Neural progenitor cell (in vitro differentiated cells): ENCODE measurements around the gene GLCE. TPM values are rescaled to one million over a fixed set of nuclear protein-coding genes. Genes with fewer than 3 reads are reported as not detected.

Experiments
- DNase-seq: peaks from one replicate; pipeline ENCODE4 v3.0.0-alpha.2; 2016; ENCODE audit warnings: low spot score
- H2AFZ ChIP-seq: fragments of 200-600 bp; sonication (generic); replicated peaks from 2 replicates; pipeline ENCODE4 v1.6.1; 2016; ENCODE audit warnings: antibody characterized with exemption
- H3F3A ChIP-seq: fragments of 200-600 bp; sonication (generic); 2 replicates; pipeline ENCODE4 v1.6.1; 2016; ENCODE audit warnings: antibody characterized with exemption, low read depth
- H3K27ac ChIP-seq: fragments of 200-600 bp; sonication (generic); 2 replicates; pipeline ENCODE4 v1.5.1; 2016; ENCODE audit warnings: mild to moderate bottlenecking
- H3K27me3 ChIP-seq: fragments of 200-600 bp; sonication (generic); 2 replicates; pipeline ENCODE4 v1.6.1; 2016; ENCODE audit warnings: mild to moderate bottlenecking, moderate library complexity
- H3K36me3 ChIP-seq: fragments of 200-600 bp; sonication (generic); 2 replicates; pipeline ENCODE4 v1.5.1; 2016
- H3K4me1 ChIP-seq: fragments of 200-600 bp; sonication (generic); 2 replicates; pipeline ENCODE4 v1.6.1; 2016; ENCODE audit warnings: mixed run types
- H3K4me2 ChIP-seq: fragments of 200-600 bp; sonication (generic); 2 replicates; pipeline ENCODE4 v1.6.1; 2016
- H3K4me3 ChIP-seq: fragments of 200-600 bp; sonication (generic); 2 replicates; pipeline ENCODE4 v1.5.1; 2016
- H3K79me2 ChIP-seq: fragments of 200-600 bp; sonication (generic); 2 replicates; pipeline ENCODE4 v1.6.1; 2016; ENCODE audit warnings: low read depth
- H3K9ac ChIP-seq: fragments of 200-600 bp; sonication (generic); 2 replicates; pipeline ENCODE4 v1.6.1; 2016
- H3K9me3 ChIP-seq: fragments of 200-600 bp; sonication (generic); 2 replicates; pipeline ENCODE4 v1.5.1; 2016; ENCODE audit warnings: low read depth
- H4K20me1 ChIP-seq: fragments of 200-600 bp; sonication (generic); 2 replicates; pipeline ENCODE4 v1.6.1; 2016; ENCODE audit warnings: low read depth
- H3K27ac Mint-ChIP-seq: 3 replicates; pipeline ENCODE4 v1.8.0; 2021; ENCODE audit warnings: mixed read lengths
- H3K27me3 Mint-ChIP-seq: 2 replicates; pipeline ENCODE4 v1.8.0; 2022; ENCODE audit warnings: low read depth, mild to moderate bottlenecking, inconsistent platforms, moderate library complexity, mixed read lengths; ENCODE audit not compliant: insufficient read depth
- H3K36me3 Mint-ChIP-seq: 3 replicates; pipeline ENCODE4 v1.8.0; 2021; ENCODE audit warnings: mixed read lengths
- H3K4me1 Mint-ChIP-seq: 3 replicates; pipeline ENCODE4 v1.8.0; 2021; ENCODE audit warnings: mixed read lengths
- H3K4me3 Mint-ChIP-seq: 3 replicates; pipeline ENCODE4 v1.8.0; 2021; ENCODE audit warnings: mild to moderate bottlenecking, moderate library complexity, mixed read lengths
- H3K9me3 Mint-ChIP-seq: 3 replicates; pipeline ENCODE4 v1.8.0; 2020; ENCODE audit warnings: mixed read lengths
- CTCF ChIP-seq: fragments of 200-600 bp; sonication (generic); IDR thresholded peaks from 2 replicates; pipeline ENCODE4 v1.5.1; 2017; ENCODE audit warnings: antibody characterized with exemption, mild to moderate bottlenecking
- EZH2 ChIP-seq: fragments of 200-600 bp; sonication (generic); IDR thresholded peaks from 2 replicates; pipeline ENCODE4 v1.6.1; 2017; ENCODE audit warnings: antibody characterized with exemption, mild to moderate bottlenecking, moderate library complexity
- EZH2phosphoT487 ChIP-seq: fragments of 200-600 bp; sonication (generic); IDR thresholded peaks from 2 replicates; pipeline ENCODE4 v1.6.1; 2017; ENCODE audit warnings: antibody characterized with exemption
- total RNA-seq: library from RNA; depleted of rRNA; stranded (reverse); fragments of >200 nt; gene quantifications from 2 replicates; pipeline ENCODE4 v1.2.3, GENCODE V29; 2015; ENCODE audit warnings: low replicate concordance

GLCE gene
- total RNA-seq, 1 donor from 2014 or later = 22.7 TPM

GRCh38 chr15:69222002-69222474 is 61.6 kb downstream of the GLCE start:
- DNase-seq = no peak
- H3K9me3 ChIP-seq = no peaks in the 10 kb centered on the region
- no peaks in the 10 kb centered on the region for H3K79me2 ChIP-seq
- no peak overlapping the region for H3K9ac ChIP-seq
- no peak overlapping the region for H3K27ac ChIP-seq
- no peak for TF ChIP-seq CTCF
- no peak for TF ChIP-seq EZH2phosphoT487
- TF ChIP-seq EZH2 = no peak
- no peak overlapping the region for H3K4me3 ChIP-seq
- Mint-ChIP-seq H3K9me3 (peaks cover 25% of the 10 kb centered on the region), H3K36me3 (peaks cover 18% of the 10 kb centered on the region), H3K4me1 (no peaks in the 10 kb centered on the region), H3K27me3 (no peaks in the 10 kb centered on the region), H3K4me3 (no peak overlapping the region), H3K27ac (no peak overlapping the region)
- no peaks in the 10 kb centered on the region for H3K4me1 ChIP-seq
- no peak overlapping the region for H3K4me2 ChIP-seq
- no peaks in the 10 kb centered on the region for H4K20me1 ChIP-seq
- H2AFZ ChIP-seq = no peak overlapping the region
- H3F3A ChIP-seq = no peaks in the 10 kb centered on the region
- H3K27me3 ChIP-seq = no peaks in the 10 kb centered on the region
- no peaks in the 10 kb centered on the region for H3K36me3 ChIP-seq

- H3K9me3 ChIP-seq = no peaks in the 10 kb centered on the region
- H3K4me3 Mint-ChIP-seq = no peak overlapping the region
- H3K4me3 ChIP-seq = no peak overlapping the region
- H3K36me3 Mint-ChIP-seq = peaks cover 18% of the 10 kb centered on the region
- H3K9ac ChIP-seq = no peak overlapping the region
- no peaks in the 10 kb centered on the region for H3K27me3 ChIP-seq
- H3K4me2 ChIP-seq = no peak overlapping the region
- no peak overlapping the region for H2AFZ ChIP-seq
- H3K4me1 ChIP-seq = no peaks in the 10 kb centered on the region
- no peak overlapping the region for H3K27ac ChIP-seq
- H3K9me3 Mint-ChIP-seq = peaks cover 24% of the 10 kb centered on the region
- no peaks in the 10 kb centered on the region for H3K79me2 ChIP-seq
- no peaks in the 10 kb centered on the region for H3F3A ChIP-seq
- H3K4me1 Mint-ChIP-seq = no peaks in the 10 kb centered on the region
- no peaks in the 10 kb centered on the region for H4K20me1 ChIP-seq
- H3K27me3 Mint-ChIP-seq = no peaks in the 10 kb centered on the region
- DNase-seq = no peak
- TF ChIP-seq CTCF (no peak), EZH2phosphoT487 (no peak), EZH2 (no peak)
- no peak overlapping the region for H3K27ac Mint-ChIP-seq
- no peaks in the 10 kb centered on the region for H3K36me3 ChIP-seq
Observed at GRCh38 chr15:69223083-69223813, 62.8 kb downstream of the GLCE start.

- peak overlapping the region; percentile 16 for H3K27ac Mint-ChIP-seq
- no peak overlapping the region for H3K4me3 Mint-ChIP-seq
Observed at GRCh38 chr15:69224383-69224782, 63.9 kb downstream of the GLCE start.

More at GRCh38 chr15:69224383-69224782, 63.9 kb downstream of the GLCE start:
- Histone ChIP-seq H3K4me1 (no peaks in the 10 kb centered on the region), H3K79me2 (no peaks in the 10 kb centered on the region), H3K9me3 (no peaks in the 10 kb centered on the region), H2AFZ (no peak overlapping the region), H4K20me1 (no peaks in the 10 kb centered on the region), H3K27ac (no peak overlapping the region), H3K4me3 (no peak overlapping the region), H3K27me3 (no peaks in the 10 kb centered on the region), H3K9ac (no peak overlapping the region), H3F3A (no peaks in the 10 kb centered on the region), H3K36me3 (no peaks in the 10 kb centered on the region), H3K4me2 (no peak overlapping the region)
- TF ChIP-seq EZH2 (no peak), EZH2phosphoT487 (no peak), CTCF (no peak)
- DNase-seq = peak; percentile 8
- Mint-ChIP-seq H3K36me3 (peaks cover 23% of the 10 kb centered on the region), H3K27me3 (no peaks in the 10 kb centered on the region), H3K9me3 (peaks cover 22% of the 10 kb centered on the region), H3K4me1 (no peaks in the 10 kb centered on the region)
